Esophagus squamous epithelium (tissue), 5 donors: ENCODE data around the gene C19orf81. TPM values are rescaled to one million over a fixed set of nuclear protein-coding genes. Genes with fewer than 3 reads are reported as not detected.

ENCODE experiments used
- DNase-seq: peaks from one replicate; lab custom pipeline; 2025; lab: John Stamatoyannopoulos, UW
- H3K27ac ChIP-seq, 4 donors: fragments of 200-600 bp; sonication (generic); one replicate each; pipeline ENCODE4 v1.5.1; 2016 to 2019; ENCODE audit warnings: mild to moderate bottlenecking in 1 of 4
- H3K27me3 ChIP-seq, 4 donors: fragments of 200-600 bp; sonication (generic); 1 replicate in 3 of 4; 2 replicates in 1 of 4; pipeline versions ENCODE4 v1.5.1 to v1.6.0; 2017 to 2021; ENCODE audit warnings: antibody characterized with exemption in 1 of 4
- H3K36me3 ChIP-seq, 3 donors: fragments of 200-600 bp; sonication (generic); one replicate each; pipeline ENCODE4 v1.5.1; 2016 to 2019
- H3K4me1 ChIP-seq, 3 donors: fragments of 200-600 bp; sonication (generic); one replicate each; pipeline ENCODE4 v1.5.1; 2017 to 2019
- H3K4me3 ChIP-seq, 4 donors: fragments of 200-600 bp; sonication (generic); 1 replicate in 3 of 4; 2 replicates in 1 of 4; pipeline ENCODE4 v1.5.1; 2016 to 2019; ENCODE audit warnings: mild to moderate bottlenecking in 2 of 4, moderate library complexity in 1 of 4
- H3K9me3 ChIP-seq, 3 donors: fragments of 200-600 bp; sonication (generic); one replicate each; pipeline ENCODE4 v1.5.1; 2016 to 2019
- CTCF ChIP-seq, 6 experiments: fragments of 450-650 bp in 4 of 6; fragments of 200-600 bp in 2 of 6; sonication (generic) in 2 of 6; IDR thresholded peaks; one replicate each; pipeline ENCODE4 v1.5.1; 2016 to 2019; ENCODE audit warnings: antibody characterized with exemption in 6 of 6, mild to moderate bottlenecking in 4 of 6, moderate library complexity in 4 of 6
- POLR2A ChIP-seq, 4 donors: fragments of 450-650 bp; IDR thresholded peaks; one replicate each; pipeline ENCODE4 v1.6.1; 2017; ENCODE audit warnings: antibody characterized with exemption in 4 of 4, mild to moderate bottlenecking in 4 of 4, moderate library complexity in 3 of 4
- WGBS, 2 donors: methylation state at CpG; one replicate each; pipeline ENCODE4 v1.1.5; 2018; 5-methylcytosine and 5-hydroxymethylcytosine counted together
- intact Hi-C: fragments of 100-400 bp; cut with DNase I; formaldehyde crosslinking; loops from one replicate; pipeline ENCODE4 v1.15.0; 2022
- total RNA-seq, 4 donors: library from RNA; depleted of rRNA; stranded (reverse); fragments of >200 nt; gene quantifications; one replicate each; pipeline ENCODE4 v1.1.0, GENCODE V29; 2016
- donor health status: DM: yes; HTN: yes; CAD: no.

C19orf81 gene
- total RNA-seq, 4 donors from 2014 or later, result not detected

GRCh38 chr19:50702158-50702870 lies 53.1 kb downstream of the C19orf81 start:
- Histone ChIP-seq H3K4me3 (no peak overlapping the region), H3K27me3 (peaks cover 0 to 86% (median 0%) of the 10 kb centered on the region in 4 donors), H3K27ac (no peak overlapping the region), H3K9me3 (no peaks in the 10 kb centered on the region), H3K36me3 (no peaks in the 10 kb centered on the region), H3K4me1 (no peaks in the 10 kb centered on the region)
- TF ChIP-seq CTCF (IDR thresholded peaks at IDR 0.05), result no peak
- TF ChIP-seq POLR2A (IDR thresholded peaks at IDR 0.05), result no peak
- DNase-seq, result no peak
- intact Hi-C loops, result no loop called here
- 40 to 55% methylated on average over 1 to 11 of the region's 23 CpGs for WGBS, 2 donors

- Histone ChIP-seq H3K36me3 (no peaks in the 10 kb centered on the region), H3K9me3 (no peaks in the 10 kb centered on the region), H3K4me3 (no peak overlapping the region), H3K27ac (no peak overlapping the region), H3K4me1 (no peaks in the 10 kb centered on the region), H3K27me3 (peaks cover 0 to 80% (median 0%) of the 10 kb centered on the region in 4 donors)
- intact Hi-C loops, result no loop called here
- TF ChIP-seq CTCF (IDR thresholded peaks at IDR 0.05) (no peak), POLR2A (IDR thresholded peaks at IDR 0.05) (no peak)
- DNase-seq, result no peak
- 25 to 31% methylated on average over 10 to 16 of the region's 47 CpGs for WGBS, 2 donors
Observed at GRCh38 chr19:50702871-50703829, 53.9 kb downstream of the C19orf81 start.

- no peaks in the 10 kb centered on the region for H3K4me1 ChIP-seq
- intact Hi-C loops, result no loop called here
- H3K9me3 ChIP-seq, result no peaks in the 10 kb centered on the region
- peaks cover 0 to 75% (median 0%) of the 10 kb centered on the region in 4 donors for H3K27me3 ChIP-seq
- H3K36me3 ChIP-seq, result no peaks in the 10 kb centered on the region
- 28 to 33% methylated on average over 18 to 19 of the region's 22 CpGs for WGBS, 2 donors
- TF ChIP-seq CTCF (IDR thresholded peaks at IDR 0.05) (no peak), POLR2A (IDR thresholded peaks at IDR 0.05) (no peak)
- DNase-seq, result no peak
- H3K4me3 ChIP-seq, result no peak overlapping the region
- no peak overlapping the region for H3K27ac ChIP-seq
Observed at GRCh38 chr19:50703915-50704796, 54.9 kb downstream of the C19orf81 start.

GRCh38 chr19:50705422-50706019 lies 56.3 kb downstream of the C19orf81 start:
- Histone ChIP-seq H3K9me3 (no peaks in the 10 kb centered on the region), H3K4me3 (no peak overlapping the region), H3K36me3 (no peaks in the 10 kb centered on the region), H3K4me1 (no peaks in the 10 kb centered on the region), H3K27me3 (peaks cover 0 to 79% (median 0%) of the 10 kb centered on the region in 4 donors), H3K27ac (no peak overlapping the region)
- no peak for DNase-seq
- intact Hi-C loops, result no loop called here
- TF ChIP-seq CTCF (IDR thresholded peaks at IDR 0.05) (peak; percentile 22 to 64 (median 36)), POLR2A (IDR thresholded peaks at IDR 0.05) (no peak)
- WGBS, 2 donors, result 31 to 38% methylated on average over 6 to 9 of the region's 9 CpGs
